NCI-H524 treated with DMSO at 0.1 percent for 48 hours (cell line): ENCODE results near the gene CNOT4.

Experiments
- DNase-seq: peaks from one replicate; lab custom pipeline; 2025; lab: John Stamatoyannopoulos, UW

The CNOT4 gene

DNA sequence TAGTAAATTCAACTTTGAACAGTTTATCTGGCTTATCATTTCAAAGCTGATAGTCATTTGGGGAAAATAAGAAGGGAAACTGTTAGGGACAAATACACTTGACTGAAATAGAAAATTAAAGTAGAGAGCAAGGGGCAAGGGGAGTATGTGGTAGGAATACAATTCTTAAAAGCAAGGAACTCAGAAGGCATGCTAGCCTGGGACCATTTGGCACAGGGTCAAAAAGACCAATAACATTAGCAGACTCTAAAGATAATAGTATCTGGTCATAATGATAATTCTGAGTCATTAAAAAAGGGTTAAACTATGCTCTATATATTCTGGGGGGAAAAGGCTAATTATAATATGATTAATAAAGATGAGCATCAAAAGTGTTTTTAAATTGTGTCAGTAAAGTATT lies 112.2 kb downstream of the CNOT4 start:
- DNase-seq = no peak

DNA sequence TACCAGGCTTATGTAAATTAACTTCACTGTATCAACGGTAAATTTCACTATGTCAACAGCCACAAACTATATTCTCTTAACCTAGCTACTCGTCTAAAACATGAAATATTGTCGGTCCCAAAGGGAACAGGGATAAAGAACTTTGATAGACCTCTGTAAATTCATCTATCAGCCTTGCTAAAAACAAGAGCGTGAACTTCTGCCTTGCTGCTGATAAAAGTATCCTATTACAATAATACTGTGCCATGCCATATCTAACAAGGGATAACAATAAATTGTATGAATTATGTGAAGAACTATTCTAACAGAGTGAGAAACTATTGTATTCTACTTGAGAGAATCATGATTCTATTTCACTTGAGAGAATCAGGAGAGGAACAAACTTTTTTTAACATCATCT lies 117.2 kb downstream of the CNOT4 start:
- no peak for DNase-seq

DNA sequence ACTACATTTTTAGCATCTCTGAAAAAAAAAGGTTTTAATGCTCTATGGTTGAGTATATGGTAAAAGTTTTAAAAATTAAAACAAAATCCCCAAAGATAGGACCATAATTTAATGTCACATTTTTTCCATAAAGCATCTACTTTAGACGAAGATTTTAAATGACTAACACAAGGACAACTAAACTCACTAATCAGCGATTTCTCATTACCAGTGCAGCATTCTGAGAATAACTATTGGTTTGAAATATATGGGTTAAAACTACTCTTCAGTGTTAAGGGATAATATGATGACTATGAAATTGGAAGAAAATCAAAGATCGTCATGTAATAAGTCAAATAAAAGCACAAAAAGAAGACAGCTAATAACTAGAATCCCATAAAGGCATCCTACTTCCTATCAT lies 118.4 kb downstream of the CNOT4 start:
- no peak for DNase-seq

DNA sequence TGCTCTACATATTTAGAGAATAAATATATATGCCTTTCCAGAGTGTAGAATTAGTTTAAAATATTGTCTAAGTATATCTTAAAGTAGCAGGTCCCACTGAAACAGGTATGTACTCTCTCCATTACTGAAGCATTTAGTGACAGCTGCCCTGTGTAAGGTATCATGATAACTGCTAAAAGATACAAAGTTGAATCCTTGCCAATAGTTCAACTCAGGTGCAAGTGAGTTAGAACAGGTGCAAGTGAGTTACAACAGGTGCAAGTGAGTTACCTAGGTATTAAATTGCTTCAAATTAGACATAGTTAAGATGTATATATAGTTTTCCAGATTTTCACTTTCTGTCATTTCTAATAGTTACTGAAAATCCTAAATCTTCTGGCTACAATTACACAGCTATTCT lies 119.1 kb downstream of the CNOT4 start:
- DNase-seq = no peak

DNA sequence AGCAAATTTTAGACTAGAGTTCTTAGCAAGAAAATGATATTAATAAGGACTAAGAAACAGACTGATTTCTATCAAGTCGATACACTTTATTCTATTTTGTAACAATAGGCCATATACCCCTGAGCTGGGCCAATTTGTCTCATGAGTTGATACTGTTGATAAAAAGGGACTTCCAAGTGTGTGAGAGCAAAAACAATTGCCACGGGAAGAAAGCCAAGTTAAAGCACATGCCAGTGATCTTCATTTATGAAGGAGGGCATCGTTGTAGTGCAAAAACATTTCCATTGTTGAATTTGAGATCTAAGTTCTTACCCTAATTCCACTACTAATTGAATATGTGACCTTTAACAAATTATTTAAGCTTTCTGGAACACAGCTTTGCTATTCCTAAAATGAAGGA lies 119.9 kb downstream of the CNOT4 start:
- no peak for DNase-seq

DNA sequence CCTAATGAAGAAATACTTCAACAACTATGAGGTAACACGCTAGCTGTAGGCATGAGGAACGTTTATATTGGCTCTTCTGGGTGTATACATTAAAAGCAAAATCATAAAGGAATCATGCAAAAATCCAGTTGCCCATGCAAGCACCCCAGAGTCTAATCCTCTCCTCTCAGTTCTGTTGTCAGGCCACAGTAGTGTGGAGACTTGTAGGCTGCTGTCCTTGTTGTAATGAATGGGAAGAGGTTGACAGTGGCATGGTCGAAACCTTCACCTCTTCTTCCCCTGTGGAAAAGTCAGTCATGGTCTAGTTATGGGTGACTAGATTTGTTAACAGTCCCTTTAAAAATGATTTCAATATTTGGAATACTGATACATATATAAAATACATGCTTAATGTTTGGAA lies 121.3 kb downstream of the CNOT4 start:
- no peak for DNase-seq

DNA sequence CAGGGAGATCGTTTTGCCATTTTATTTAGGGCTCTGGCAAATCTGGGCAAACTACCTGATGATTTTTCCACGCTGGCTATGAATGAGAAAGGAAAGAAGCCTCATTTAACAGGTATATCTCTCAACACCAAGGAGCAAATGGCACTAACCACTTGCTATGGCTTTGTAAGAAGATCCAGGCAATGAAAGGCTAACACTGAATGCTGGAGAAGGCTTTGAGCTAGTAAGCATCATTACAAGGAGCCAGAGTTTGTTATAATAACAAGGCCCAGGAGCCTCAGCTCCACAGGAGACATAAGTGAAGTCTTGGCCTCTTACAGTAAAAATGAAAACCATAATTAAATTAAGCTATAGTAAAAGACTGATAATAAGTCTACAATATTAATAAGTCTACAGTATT lies 123.1 kb downstream of the CNOT4 start:
- DNase-seq = no peak

DNA sequence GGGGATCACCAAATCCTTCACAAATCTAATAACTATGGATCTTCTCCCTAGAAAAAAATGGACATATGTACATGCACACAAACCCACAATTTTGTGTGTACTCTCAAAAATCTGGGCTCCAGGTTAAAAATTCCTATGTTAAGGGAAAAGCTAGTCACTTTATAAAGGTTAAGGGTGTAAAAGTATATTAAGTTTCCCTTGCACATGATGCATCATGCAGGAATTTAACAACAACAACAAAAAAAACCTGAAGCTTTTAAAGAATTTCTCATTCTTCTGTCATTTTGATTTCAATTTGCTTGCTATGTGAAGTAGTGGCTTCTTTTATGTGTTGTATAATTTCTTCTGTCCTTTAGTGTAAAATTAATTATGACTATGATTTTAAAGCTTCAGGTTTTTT lies 123.7 kb downstream of the CNOT4 start:
- DNase-seq = no peak

DNA sequence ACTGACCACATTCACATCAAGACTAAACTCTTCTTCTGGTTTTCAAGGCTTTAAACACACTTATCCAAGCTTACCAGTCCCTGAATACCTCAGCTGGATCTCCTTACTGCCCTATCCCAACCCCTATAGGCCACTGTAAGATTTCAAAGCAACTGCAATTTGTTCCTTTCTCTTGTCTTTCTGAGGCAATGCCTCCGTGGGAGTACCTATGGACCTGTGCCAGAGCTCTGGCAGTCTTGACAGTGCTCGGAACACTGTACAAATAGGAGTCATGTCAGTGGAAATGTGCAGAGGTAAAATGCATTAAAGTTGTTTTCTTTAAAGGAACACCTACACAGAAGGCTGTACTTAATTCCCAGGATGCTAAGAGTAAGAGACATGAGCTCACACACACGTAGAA lies 124.7 kb downstream of the CNOT4 start:
- DNase-seq = no peak

DNA sequence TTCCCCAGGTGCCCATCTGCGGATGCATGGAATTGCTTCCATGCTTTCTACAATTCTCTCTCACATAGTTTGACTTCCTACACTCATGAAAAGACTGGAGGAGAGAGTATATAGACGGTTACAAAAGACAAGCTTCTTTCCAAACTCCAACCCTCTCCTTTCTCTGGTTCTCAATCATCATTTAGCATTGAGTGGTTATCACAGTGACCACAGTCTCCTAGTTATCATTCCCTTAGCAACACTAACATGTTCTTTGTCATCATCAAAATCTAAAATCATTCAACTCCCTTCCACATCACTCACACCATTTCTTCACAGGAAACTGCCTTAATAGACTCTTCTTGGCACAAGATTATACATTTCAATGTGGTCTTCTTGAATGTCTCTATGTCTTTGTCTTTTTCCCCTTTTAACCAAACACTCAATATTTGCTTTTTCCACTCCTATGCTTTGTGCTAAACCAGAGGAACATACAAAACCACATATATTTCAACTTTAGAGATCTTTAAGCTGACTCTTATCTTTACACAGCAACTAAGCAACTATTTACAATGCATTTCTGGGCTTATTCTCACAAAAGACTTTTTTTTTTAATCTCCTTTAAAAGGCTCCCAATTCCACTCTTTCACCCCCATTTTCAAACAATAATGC lies 126.3 kb downstream of the CNOT4 start:
- no peak for DNase-seq

DNA sequence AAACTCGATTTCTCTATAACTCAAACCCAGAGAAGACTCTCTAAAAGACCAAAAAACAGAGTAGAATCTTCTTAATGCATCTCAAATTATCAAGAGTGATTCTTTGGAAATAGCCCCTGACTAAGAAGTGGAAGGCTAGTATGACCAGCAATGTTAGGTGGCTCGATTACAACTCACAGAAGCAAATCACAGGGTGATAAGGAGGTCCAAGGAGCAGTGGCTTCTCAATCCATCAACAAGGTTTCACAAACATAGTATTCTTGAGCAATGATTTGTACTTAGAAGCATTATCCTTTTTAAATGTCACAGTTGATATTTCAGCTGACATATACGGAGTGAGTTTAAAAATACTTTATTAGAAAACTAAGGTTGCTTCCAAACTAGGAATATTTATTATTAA lies 127.7 kb downstream of the CNOT4 start:
- no peak for DNase-seq

DNA sequence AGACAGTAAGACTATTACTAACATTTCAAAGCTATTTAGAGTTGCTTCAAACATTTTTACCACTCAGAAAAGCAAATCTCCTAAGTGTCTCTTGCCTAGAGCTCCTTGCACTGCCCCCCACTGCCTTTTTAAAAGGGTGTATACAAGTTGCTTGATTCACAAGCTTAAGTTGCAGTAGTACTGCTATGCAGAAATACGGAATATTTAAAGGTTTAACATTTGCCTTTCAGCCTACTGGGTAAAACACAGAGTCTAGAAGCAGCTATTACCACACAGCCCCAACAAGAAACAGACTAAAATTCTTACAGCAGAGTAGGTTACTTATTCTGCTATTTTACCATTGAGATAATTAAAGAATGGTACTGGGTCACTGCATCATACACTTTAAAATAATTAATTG lies 128.5 kb downstream of the CNOT4 start:
- no peak for DNase-seq

DNA sequence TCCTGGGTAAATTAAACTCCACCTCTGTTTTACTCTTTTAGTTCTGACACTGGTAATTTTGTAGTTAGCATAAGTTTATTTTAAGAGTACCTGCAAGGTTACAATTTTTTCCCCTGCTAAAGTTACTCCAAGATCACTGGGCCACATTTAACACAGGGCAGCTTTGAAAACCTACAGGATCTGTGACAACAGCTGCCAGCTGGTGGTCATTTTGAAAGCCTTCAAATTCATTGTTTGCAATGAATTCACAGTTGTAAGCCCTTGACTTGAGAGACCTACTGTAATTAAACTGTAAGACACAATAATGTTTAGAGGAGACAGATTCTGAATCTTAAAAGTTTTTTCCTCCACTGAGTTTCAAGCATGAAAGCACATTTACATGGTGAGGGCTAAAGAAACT lies 129.6 kb downstream of the CNOT4 start:
- no peak for DNase-seq

DNA sequence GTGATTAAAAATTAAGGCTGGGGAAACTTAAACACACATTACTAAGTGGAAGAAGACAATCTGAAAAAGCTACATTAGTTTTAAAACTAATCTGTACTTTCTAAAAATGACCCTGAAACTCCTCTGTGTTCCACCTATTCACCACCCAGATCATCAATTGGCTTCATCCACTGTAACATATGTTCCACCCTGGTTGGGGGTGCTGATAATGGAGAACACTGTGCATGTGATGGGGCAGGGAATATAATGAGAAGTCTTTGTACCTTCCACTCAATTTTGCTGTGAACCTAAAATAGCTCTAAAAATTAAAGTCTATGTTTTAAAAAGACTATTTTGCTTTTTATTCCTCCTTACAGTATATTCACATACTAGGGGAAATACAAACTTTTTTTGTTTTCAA lies 132.7 kb downstream of the CNOT4 start:
- no peak for DNase-seq

DNA sequence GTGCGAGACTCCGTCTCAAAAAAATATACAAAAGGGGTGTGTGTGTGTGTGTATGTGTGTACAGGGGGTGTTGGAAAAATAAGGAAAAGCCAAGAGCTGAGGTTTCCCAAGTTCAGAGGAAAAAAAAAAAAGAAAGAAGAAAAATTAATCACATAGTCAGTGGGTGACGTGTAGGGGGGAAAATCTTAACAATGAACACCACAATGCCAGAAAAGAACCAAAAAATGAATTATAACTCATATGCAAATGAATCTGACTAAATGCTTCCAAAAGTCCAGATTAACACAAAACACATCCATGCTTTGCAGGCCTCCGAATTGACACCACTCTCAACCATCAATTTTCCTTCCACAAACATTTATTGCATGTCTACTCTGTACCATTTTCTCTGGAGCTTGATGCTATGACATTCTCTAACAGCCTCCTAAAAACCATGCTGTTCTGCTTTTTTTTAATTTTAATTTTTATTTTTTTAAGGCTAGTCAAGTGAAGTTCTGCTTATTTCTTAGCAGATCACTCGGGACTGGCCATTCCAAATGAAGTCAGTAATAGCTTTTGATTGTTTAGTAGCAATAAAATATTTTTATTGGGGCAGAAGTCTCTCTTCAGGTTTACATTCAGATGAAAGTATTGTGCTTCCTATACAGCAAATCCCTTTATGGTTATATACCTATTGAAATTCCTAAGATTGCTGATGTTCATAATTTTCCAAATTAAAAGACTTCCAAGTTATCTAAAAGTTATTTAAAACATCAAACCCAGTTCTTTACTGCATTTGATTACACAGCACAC lies 133.8 kb downstream of the CNOT4 start:
- DNase-seq = no peak

DNA sequence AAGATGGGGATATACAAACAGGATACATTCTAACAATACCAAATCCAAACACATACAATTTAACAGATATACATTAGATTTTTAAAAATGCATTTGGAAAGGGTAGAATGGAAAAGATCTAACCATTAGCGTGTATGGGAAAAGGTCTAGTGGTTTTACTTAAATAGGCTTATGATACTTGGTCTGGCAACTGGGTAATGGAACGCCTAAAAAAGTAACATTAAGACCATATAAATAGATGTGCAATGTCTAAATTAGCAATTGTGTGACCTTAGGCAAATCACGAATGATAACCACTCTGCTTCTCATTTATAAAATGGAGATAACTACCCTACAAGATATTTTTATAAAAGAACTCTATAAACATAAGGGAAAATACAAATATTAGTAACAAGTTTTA lies 135.2 kb downstream of the CNOT4 start:
- DNase-seq = no peak

DNA sequence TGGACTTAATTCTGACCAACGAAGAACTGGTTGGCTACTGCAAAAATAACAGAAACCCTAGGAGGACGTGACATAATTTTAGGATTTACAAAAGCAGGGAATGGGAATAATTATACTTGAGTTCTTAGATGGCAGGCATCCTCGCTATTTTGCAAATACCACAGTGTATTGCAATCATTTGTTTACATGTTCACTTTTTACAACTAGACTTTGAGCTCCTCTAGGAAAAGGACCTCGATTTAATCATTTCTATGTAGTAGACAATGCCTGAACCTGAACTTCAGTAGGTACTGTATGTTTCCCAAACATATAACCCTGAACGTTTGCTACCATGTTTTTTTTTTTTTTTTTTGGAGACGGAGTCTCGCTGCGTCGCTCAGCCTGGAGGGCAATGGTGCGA lies 137.7 kb downstream of the CNOT4 start:
- DNase-seq = no peak

DNA sequence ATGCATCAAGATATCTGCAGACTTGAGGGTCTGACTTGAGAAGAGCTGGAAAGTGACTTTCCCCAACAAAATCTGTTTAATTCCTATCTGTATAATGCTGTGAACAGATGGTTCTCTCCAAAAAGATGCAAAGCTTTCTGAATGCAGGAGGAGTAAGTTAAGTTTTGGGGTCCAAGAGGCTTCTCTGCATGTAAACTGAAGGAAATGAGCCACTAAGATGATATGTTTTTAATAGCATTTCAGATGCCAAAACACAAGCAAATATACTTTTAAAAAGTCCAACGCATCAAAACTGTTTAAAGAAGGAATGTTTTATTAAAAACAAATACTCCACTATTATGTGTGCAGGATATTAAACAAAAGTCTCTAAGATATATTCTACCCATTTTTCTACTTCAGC lies 139.2 kb downstream of the CNOT4 start:
- no peak for DNase-seq

DNA sequence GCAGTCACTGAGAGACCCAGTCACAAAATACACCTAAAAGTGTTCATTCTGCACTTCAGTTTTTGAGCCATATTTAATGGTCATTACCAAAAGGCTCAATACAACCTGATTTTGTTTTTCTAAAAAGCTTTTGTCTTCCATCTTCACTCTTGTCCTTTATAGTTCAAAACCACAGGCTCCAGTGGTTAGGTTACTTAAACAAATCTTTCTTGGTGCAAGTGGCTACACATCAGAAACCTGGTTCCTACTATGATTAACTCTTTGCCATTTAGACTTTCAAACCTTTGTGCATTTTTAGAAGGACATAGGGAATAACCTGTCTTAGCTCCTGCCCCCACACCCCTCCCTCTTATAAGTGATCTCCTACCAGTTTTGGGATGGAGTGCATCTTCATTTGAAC lies 140.5 kb downstream of the CNOT4 start:
- no peak for DNase-seq

DNA sequence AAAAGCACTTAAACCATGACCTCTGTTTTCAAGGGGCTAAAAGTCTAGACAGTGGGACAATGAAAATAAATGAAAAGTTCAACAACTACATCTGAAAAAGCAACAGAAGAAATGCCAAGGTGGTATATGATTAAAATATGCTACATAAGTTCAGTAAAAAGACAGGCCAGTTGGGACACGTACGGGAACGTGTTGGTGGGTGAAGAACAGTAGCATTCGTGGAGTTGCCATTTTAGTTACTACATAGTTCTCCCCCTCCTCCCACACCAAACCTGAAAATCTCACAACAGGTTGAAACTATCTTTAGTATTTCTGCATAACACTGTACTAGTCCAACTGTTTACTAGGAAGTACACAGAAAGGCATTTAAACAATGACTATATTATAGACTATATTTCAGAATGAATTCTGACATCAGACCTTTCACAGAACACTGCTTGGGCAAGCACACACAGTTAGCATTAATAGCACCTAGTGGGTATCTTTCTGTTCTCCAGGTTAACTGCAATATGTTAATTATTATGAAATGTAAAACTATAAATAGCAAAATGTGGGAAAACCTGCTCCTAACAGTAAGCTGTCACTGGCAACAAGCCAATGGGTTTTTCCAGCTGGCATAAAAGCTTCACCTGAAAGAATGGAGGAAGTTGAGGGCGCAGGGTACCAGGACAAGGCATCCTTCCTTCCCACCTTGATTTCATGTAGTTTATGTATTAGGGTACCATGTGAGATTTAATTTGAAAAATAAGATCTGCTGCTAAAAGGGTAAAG lies 141.3 kb downstream of the CNOT4 start:
- no peak for DNase-seq

DNA sequence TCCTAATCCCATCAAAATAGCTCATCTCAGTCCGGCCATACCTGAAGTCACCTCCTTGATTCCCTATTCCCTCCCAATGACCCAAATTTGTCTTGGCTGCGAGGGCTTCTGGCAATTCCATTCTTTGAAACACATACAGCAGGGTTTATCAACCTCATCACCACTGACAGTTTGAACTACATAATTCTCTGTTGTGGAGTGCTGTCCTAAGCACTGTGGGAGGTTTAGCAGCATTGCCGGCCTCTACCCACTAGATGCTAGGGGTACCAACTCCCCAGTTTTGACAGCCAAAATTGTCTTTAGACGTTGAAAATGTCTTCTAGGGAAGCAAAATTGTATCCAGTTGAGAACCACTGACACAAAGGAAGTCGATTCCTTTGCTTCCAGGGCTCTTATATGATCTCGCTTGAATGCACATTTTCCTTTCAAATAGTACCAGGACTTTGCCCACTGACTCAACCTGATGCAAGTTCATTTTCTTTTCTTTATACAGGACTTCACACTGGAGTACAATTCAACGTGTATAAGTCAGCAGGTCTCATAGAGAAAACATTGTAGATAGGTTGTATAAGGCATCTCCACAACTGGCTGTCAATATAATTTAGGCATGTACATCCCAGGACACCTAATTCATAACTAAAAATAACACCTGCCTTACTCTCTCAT lies 142.9 kb downstream of the CNOT4 start:
- no peak for DNase-seq

DNA sequence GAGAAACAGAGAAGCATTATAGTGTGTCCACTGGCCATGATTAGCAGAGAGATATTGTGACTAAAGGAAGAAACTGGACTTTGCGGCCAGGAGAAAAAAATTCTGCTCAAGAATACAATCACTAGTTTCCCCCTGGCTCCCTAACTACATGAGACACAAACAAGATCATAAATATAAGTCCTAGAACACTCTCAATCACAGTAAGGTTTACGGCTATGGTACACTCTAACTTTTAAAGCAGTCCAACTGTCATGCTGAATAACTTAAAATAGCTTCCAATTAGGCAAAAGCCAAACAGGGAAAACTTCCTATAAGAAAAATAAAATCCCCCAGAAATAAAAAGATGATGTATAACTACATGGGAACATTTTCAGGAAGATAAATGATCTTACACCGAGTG lies 144.2 kb downstream of the CNOT4 start:
- no peak for DNase-seq

DNA sequence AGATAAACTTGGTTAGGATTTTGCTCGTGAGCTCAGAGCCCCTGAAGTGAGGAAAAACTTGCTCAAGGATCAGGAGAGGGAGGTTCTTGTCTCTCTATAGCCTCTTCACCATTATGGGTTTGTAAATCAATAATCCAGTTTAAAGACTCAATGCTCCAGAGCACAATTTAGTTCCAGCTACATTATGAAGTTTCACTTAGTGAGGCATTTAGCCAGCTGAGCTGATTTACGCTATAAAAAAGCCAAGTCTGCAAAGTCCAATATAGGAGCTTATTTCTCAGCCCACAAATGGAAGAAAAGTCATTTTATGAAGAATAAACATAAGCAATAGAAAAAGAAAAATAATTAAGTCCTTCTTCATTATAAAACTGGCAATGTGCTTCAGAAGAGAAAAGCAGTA lies 145.7 kb downstream of the CNOT4 start:
- DNase-seq = no peak
